Measurements from ENCODE around the gene VTN. TPM values are rescaled to one million over a fixed set of nuclear protein-coding genes. Genes with fewer than 3 reads are reported as not detected.

The VTN gene
- under 1 TPM in 1 of 2 experiments, not detected in 1; 0.28 TPM for total RNA-seq

GRCh38 chr17:28370035-28370743, at the start of gene VTN:
TSS of gene VTN (minus strand) at chr17:28370307. CDS start at chr17:28370203, 104 bp downstream.
- peak within 1 kb of the TSS; percentile 88 for H3K27ac Mint-ChIP-seq
- H3K4me3 Mint-ChIP-seq = peak within 1 kb of the TSS; percentile 94
- no peaks in the 10 kb centered on the region for H3K36me3 Mint-ChIP-seq
- ATAC-seq (ENCODE audit: low read depth) (no peak), DNase-seq (no peak)
- peaks cover 18% of the 10 kb centered on the region for H3K4me1 Mint-ChIP-seq
- no peaks in the 10 kb centered on the region for H3K9me3 Mint-ChIP-seq
- no peaks in the 10 kb centered on the region for H3K27me3 Mint-ChIP-seq
- POLR2A ChIA-PET = interaction anchor here (0.8 to 3.4 kb wide), 3 partner anchors 13 to 35 kb away, joined by 3 to 19 read pairs (median 16); partner anchors contain the start of genes IFT20, POLDIP2 and TNFAIP1

- ATAC-seq (ENCODE audit: low read depth) (peak; percentile 93), DNase-seq (peak; percentile 43)
- Mint-ChIP-seq H3K9me3 (no peaks in the 10 kb centered on the region), H3K36me3 (no peaks in the 10 kb centered on the region), H3K27me3 (peaks cover 23% of the 10 kb centered on the region), H3K4me1 (peaks cover 6% of the 10 kb centered on the region), H3K4me3 (no peak overlapping the region), H3K27ac (no peak overlapping the region)
- POLR2A ChIA-PET = interaction anchor here (0.7 to 1.3 kb wide), 2 partner anchors 12 to 32 kb away, joined by 4 read pairs; no protein-coding TSS in a partner anchor
Observed at GRCh38 chr17:28416703-28417311, 46.7 kb upstream of the VTN start.

GRCh38 chr17:28415886-28416285, 45.8 kb upstream of the VTN start:
- DNase-seq (no peak), ATAC-seq (ENCODE audit: low read depth) (no peak)
- peaks cover 21% of the 10 kb centered on the region for H3K27me3 Mint-ChIP-seq
- no peak overlapping the region for H3K4me3 Mint-ChIP-seq
- H3K27ac Mint-ChIP-seq = no peak overlapping the region
- POLR2A ChIA-PET = interaction anchor here (1.3 kb wide), 1 partner anchor 11 kb away, joined by 4 read pairs; no protein-coding TSS in a partner anchor
- H3K36me3 Mint-ChIP-seq = no peaks in the 10 kb centered on the region
- H3K4me1 Mint-ChIP-seq = peaks cover 6% of the 10 kb centered on the region
- no peaks in the 10 kb centered on the region for H3K9me3 Mint-ChIP-seq

- Mint-ChIP-seq H3K4me1 (peaks cover 6% of the 10 kb centered on the region), H3K4me3 (no peak overlapping the region), H3K9me3 (no peaks in the 10 kb centered on the region), H3K27ac (no peak overlapping the region), H3K27me3 (peaks cover 26% of the 10 kb centered on the region), H3K36me3 (no peaks in the 10 kb centered on the region)
- DNase-seq = no peak
- POLR2A ChIA-PET = no interaction called here
- ATAC-seq (ENCODE audit: low read depth) = no peak
Observed at GRCh38 chr17:28413804-28414203, 43.7 kb upstream of the VTN start.

- peaks cover 32% of the 10 kb centered on the region for H3K27me3 Mint-ChIP-seq
- H3K9me3 Mint-ChIP-seq = no peaks in the 10 kb centered on the region
- no peak overlapping the region for H3K27ac Mint-ChIP-seq
- ATAC-seq (ENCODE audit: low read depth) = no peak
- no peaks in the 10 kb centered on the region for H3K36me3 Mint-ChIP-seq
- H3K4me3 Mint-ChIP-seq = no peak overlapping the region
- peaks cover 6% of the 10 kb centered on the region for H3K4me1 Mint-ChIP-seq
- POLR2A ChIA-PET = no interaction called here
- DNase-seq = no peak
Observed at GRCh38 chr17:28412099-28412498, 42.0 kb upstream of the VTN start.

GRCh38 chr17:28407974-28408306, 37.8 kb upstream of the VTN start:
- Mint-ChIP-seq H3K9me3 (no peaks in the 10 kb centered on the region), H3K36me3 (no peaks in the 10 kb centered on the region), H3K4me3 (no peak overlapping the region), H3K27ac (no peak overlapping the region), H3K4me1 (peaks cover 5% of the 10 kb centered on the region), H3K27me3 (peaks cover 17% of the 10 kb centered on the region)
- POLR2A ChIA-PET = no interaction called here
- DNase-seq = no peak
- ATAC-seq (ENCODE audit: low read depth) = no peak

GRCh38 chr17:28407130-28407973, 37.2 kb upstream of the VTN start:
- H3K36me3 Mint-ChIP-seq = no peaks in the 10 kb centered on the region
- H3K4me1 Mint-ChIP-seq = peaks cover 5% of the 10 kb centered on the region
- no peak for DNase-seq
- no peak for ATAC-seq (ENCODE audit: low read depth)
- H3K27ac Mint-ChIP-seq = no peak overlapping the region
- H3K4me3 Mint-ChIP-seq = peak overlapping the region; percentile 3
- H3K27me3 Mint-ChIP-seq = peaks cover 14% of the 10 kb centered on the region
- POLR2A ChIA-PET = interaction anchor here (1.0 kb wide), 1 partner anchor 10 kb away, joined by 3 read pairs; no protein-coding TSS in a partner anchor
- H3K9me3 Mint-ChIP-seq = no peaks in the 10 kb centered on the region

GRCh38 chr17:28406473-28406814, 36.3 kb upstream of the VTN start:
- peak overlapping the region; percentile 39 for H3K27ac Mint-ChIP-seq
- no peak for ATAC-seq (ENCODE audit: low read depth)
- H3K4me1 Mint-ChIP-seq = peaks cover 7% of the 10 kb centered on the region
- peaks cover 11% of the 10 kb centered on the region for H3K27me3 Mint-ChIP-seq
- POLR2A ChIA-PET = interaction anchor here (1.0 to 2.2 kb wide), 2 partner anchors 9 to 22 kb away, joined by 3 to 7 read pairs; no protein-coding TSS in a partner anchor
- DNase-seq = no peak
- H3K4me3 Mint-ChIP-seq = peak overlapping the region; percentile 71
- no peaks in the 10 kb centered on the region for H3K36me3 Mint-ChIP-seq
- no peaks in the 10 kb centered on the region for H3K9me3 Mint-ChIP-seq

GRCh38 chr17:28405632-28406472, 35.7 kb upstream of the VTN start, which contains the start of gene SLC46A1:
TSS of gene SLC46A1 (minus strand) at chr17:28406212. CDS start at chr17:28406114, 98 bp downstream.
- DNase-seq (peak; percentile 61), ATAC-seq (ENCODE audit: low read depth) (peak; percentile 77)
- Mint-ChIP-seq H3K27me3 (peaks cover 11% of the 10 kb centered on the region), H3K9me3 (no peaks in the 10 kb centered on the region), H3K4me1 (peaks cover 7% of the 10 kb centered on the region), H3K36me3 (no peaks in the 10 kb centered on the region), H3K27ac (peak within 1 kb of the TSS; percentile 39), H3K4me3 (peak within 1 kb of the TSS; percentile 79)
- POLR2A ChIA-PET = interaction anchor here (0.9 to 2.2 kb wide), 3 partner anchors 10 to 48 kb away, joined by 4 to 7 read pairs (median 5); partner anchors contain the start of gene POLDIP2

GRCh38 chr17:28404812-28405570, 34.9 kb upstream of the VTN start:
- Mint-ChIP-seq H3K4me3 (peak overlapping the region; percentile 79), H3K36me3 (no peaks in the 10 kb centered on the region), H3K27me3 (peaks cover 11% of the 10 kb centered on the region), H3K27ac (peak overlapping the region; percentile 37), H3K4me1 (peaks cover 7% of the 10 kb centered on the region), H3K9me3 (no peaks in the 10 kb centered on the region)
- DNase-seq = no peak
- no peak for ATAC-seq (ENCODE audit: low read depth)
- POLR2A ChIA-PET = interaction anchor here (0.9 to 2.2 kb wide), 3 partner anchors 11 to 47 kb away, joined by 4 to 7 read pairs (median 5); partner anchors contain the start of gene POLDIP2

- Mint-ChIP-seq H3K27me3 (peaks cover 8% of the 10 kb centered on the region), H3K36me3 (no peaks in the 10 kb centered on the region), H3K9me3 (no peaks in the 10 kb centered on the region), H3K27ac (no peak overlapping the region), H3K4me1 (peaks cover 7% of the 10 kb centered on the region), H3K4me3 (peak overlapping the region; percentile 15)
- POLR2A ChIA-PET = no interaction called here
- no peak for DNase-seq
- ATAC-seq (ENCODE audit: low read depth) = no peak
Observed at GRCh38 chr17:28404461-28404811, 34.3 kb upstream of the VTN start.

- Mint-ChIP-seq H3K4me1 (peaks cover 7% of the 10 kb centered on the region), H3K36me3 (no peaks in the 10 kb centered on the region), H3K27ac (no peak overlapping the region), H3K4me3 (no peak overlapping the region), H3K27me3 (peaks cover 7% of the 10 kb centered on the region), H3K9me3 (no peaks in the 10 kb centered on the region)
- DNase-seq (no peak), ATAC-seq (ENCODE audit: low read depth) (no peak)
- POLR2A ChIA-PET = no interaction called here
Observed at GRCh38 chr17:28404007-28404406, 33.9 kb upstream of the VTN start.
